GM13977 (cell line): Measurements from ENCODE around the gene LUZP1.

Source experiments
- DNase-seq: peaks from one replicate; pipeline ENCODE4 v3.0.0; 2012; ENCODE audit warnings: low spot score
- CTCF ChIP-seq: IDR thresholded peaks from 2 replicates; pipeline ENCODE4 v1.5.1; 2012; ENCODE audit warnings: mild to moderate bottlenecking, control low read depth; ENCODE audit not compliant: insufficient read depth; ENCODE audit errors: extremely low read depth, missing control alignments
- in situ Hi-C: fragments of 300-500 bp; cut with MboI; formaldehyde crosslinking; loops from one replicate; pipeline ENCODE4 v1.12.0; 2022; ENCODE audit warnings: low sequenced_read_pairs, low pct_unique_long_range_greater_than_20kb, mixed read lengths, inconsistent platforms; ENCODE audit not compliant: unreplicated experiment

The LUZP1 gene

GRCh38 chr1:23083714-23084480 lies 84.8 kb downstream of the LUZP1 start:
- DNase-seq = no peak
- in situ Hi-C loops = no loop called here
- TF ChIP-seq CTCF = no peak

GRCh38 chr1:23081376-23081775 lies 87.3 kb downstream of the LUZP1 start:
- TF ChIP-seq CTCF = no peak
- in situ Hi-C loops = no loop called here
- DNase-seq = no peak

GRCh38 chr1:23080885-23081284 lies 87.8 kb downstream of the LUZP1 start:
- in situ Hi-C loops = no loop called here
- TF ChIP-seq CTCF = no peak
- DNase-seq = no peak

GRCh38 chr1:23079025-23079424 lies 89.6 kb downstream of the LUZP1 start:
- in situ Hi-C loops = no loop called here
- TF ChIP-seq CTCF = no peak
- no peak for DNase-seq

GRCh38 chr1:23074012-23074411 lies 94.6 kb downstream of the LUZP1 start:
- no peak for DNase-seq
- no peak for TF ChIP-seq CTCF
- in situ Hi-C loops = no loop called here

- DNase-seq = no peak
- no peak for TF ChIP-seq CTCF
- in situ Hi-C loops = no loop called here
Measured at GRCh38 chr1:23069675-23070074, 99.0 kb downstream of the LUZP1 start.

- TF ChIP-seq CTCF = no peak
- in situ Hi-C loops = no loop called here
- no peak for DNase-seq
Measured at GRCh38 chr1:23069149-23069548, 99.5 kb downstream of the LUZP1 start.
